Ishikawa (cell line): ENCODE data around the gene TNIP1.

Source experiments
- CEBPB ChIP-seq: IDR thresholded peaks from 2 replicates; pipeline ENCODE4 v1.6.1; 2012
- CREB1 ChIP-seq: IDR thresholded peaks from 2 replicates; pipeline ENCODE4 v1.6.1; 2012; ENCODE audit warnings: low read depth
- EGR1 ChIP-seq: IDR thresholded peaks from 2 replicates; pipeline ENCODE4 v1.6.1; 2012
- EP300 ChIP-seq: IDR thresholded peaks from 2 replicates; pipeline ENCODE4 v1.6.1; 2012; ENCODE audit warnings: borderline replicate concordance
- FOXM1 ChIP-seq: IDR thresholded peaks from 2 replicates; pipeline ENCODE4 v1.6.1; 2012; ENCODE audit warnings: low read depth, borderline replicate concordance
- MAX ChIP-seq: IDR thresholded peaks from 2 replicates; pipeline ENCODE4 v1.6.1; 2012
- NFIC ChIP-seq: IDR thresholded peaks from 2 replicates; pipeline ENCODE4 v1.6.1; 2012
- RAD21 ChIP-seq: IDR thresholded peaks from 2 replicates; pipeline ENCODE4 v1.6.1; 2012; ENCODE audit warnings: low read depth
- REST ChIP-seq: IDR thresholded peaks from 2 replicates; pipeline ENCODE4 v1.6.1; 2012; ENCODE audit warnings: low read depth, mild to moderate bottlenecking
- TEAD4 ChIP-seq: IDR thresholded peaks from 2 replicates; pipeline ENCODE4 v1.6.1; 2012
- USF1 ChIP-seq: IDR thresholded peaks from 2 replicates; pipeline ENCODE4 v1.6.1; 2012
- YY1 ChIP-seq: IDR thresholded peaks from 2 replicates; pipeline ENCODE4 v1.6.1; 2012; ENCODE audit warnings: low read depth
- ZBTB7A ChIP-seq: IDR thresholded peaks from 2 replicates; pipeline ENCODE4 v1.6.1; 2012; ENCODE audit warnings: low read depth

GRCh38 chr5:151017897-151018296 is 62.9 kb downstream of the TNIP1 start:
- TF ChIP-seq FOXM1 (no peak), REST (no peak), NFIC (no peak), USF1 (no peak), EGR1 (no peak), EP300 (no peak), RAD21 (no peak), ZBTB7A (no peak), YY1 (no peak), CREB1 (no peak), CEBPB (no peak), TEAD4 (no peak), MAX (no peak)
